ENCODE results near the gene ZDBF2.

ZDBF2 gene

DNA sequence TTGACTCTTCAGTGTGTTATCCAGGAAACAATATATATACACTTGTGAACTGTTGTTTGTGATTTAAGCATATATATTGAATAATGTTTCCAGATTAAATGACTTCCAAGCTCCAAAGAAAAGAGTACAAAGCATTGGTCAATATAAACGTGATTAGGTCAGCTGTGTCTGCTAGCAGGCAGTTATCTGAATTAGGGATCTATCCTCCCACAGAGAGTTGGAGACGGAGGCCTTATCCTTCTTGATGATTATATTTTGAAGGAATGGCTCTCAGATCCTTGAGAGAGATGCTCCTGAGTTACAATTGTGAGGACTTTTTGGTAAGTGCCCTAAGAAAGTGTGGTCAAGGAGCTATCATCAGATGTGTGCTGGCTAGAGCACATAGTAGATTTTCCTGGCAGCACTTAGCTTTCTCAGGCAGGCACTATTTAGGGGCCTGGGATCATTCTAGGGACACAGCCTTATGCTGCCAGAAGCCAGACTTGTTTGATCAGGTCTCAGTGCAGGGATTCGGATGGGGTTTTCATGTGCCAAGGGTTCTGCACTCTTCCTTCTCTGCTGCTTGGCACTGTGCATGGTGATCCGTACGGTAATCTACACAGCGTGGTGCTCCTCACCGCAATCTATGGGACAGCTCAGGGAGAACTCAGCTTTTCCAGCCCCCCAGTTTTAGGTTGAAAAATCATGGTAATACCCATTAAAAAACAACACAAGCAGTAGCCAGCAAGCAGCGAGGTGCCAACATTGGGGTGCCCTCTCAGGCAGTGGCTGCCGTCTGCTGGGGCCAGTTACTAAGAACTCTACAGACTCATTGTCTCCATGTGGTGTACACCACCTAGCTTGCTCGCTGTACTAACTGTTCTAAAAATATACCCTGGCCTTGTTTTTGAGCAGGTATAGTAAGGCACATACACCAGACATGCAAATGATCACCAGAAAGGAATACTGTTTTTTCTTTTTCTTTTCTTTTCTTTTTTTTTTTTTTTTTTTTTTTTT, 8.0 kb upstream of the ZDBF2 start:
- no peaks in the 10 kb centered on the region for H3K9me3 ChIP-seq (ENCODE audit: insufficient read depth, low read length)
- no peak overlapping the region for H2AFZ ChIP-seq (ENCODE audit: low read depth, low read length, severe bottlenecking)
- peak overlapping the region; percentile 54 for H3K4me2 ChIP-seq (ENCODE audit: low read depth, low read length, poor library complexity, severe bottlenecking)
- H3K36me3 ChIP-seq (ENCODE audit: low read length) = no peaks in the 10 kb centered on the region
- no peak overlapping the region for H3K4me3 ChIP-seq (ENCODE audit: insufficient read depth, low read length, poor library complexity, severe bottlenecking)
- no peaks in the 10 kb centered on the region for H3K27me3 ChIP-seq (ENCODE audit: low read length)
- no peak for TF ChIP-seq EZH2phosphoT487 (conservative IDR thresholded peaks at IDR 0.05; ENCODE audit: low read length)
- TF ChIP-seq, protein P1, sequence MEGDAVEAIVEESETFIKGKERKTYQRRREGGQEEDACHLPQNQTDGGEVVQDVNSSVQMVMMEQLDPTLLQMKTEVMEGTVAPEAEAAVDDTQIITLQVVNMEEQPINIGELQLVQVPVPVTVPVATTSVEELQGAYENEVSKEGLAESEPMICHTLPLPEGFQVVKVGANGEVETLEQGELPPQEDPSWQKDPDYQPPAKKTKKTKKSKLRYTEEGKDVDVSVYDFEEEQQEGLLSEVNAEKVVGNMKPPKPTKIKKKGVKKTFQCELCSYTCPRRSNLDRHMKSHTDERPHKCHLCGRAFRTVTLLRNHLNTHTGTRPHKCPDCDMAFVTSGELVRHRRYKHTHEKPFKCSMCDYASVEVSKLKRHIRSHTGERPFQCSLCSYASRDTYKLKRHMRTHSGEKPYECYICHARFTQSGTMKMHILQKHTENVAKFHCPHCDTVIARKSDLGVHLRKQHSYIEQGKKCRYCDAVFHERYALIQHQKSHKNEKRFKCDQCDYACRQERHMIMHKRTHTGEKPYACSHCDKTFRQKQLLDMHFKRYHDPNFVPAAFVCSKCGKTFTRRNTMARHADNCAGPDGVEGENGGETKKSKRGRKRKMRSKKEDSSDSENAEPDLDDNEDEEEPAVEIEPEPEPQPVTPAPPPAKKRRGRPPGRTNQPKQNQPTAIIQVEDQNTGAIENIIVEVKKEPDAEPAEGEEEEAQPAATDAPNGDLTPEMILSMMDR (IDR thresholded peaks at IDR 0.05; ENCODE audit: insufficient read depth, low read length, poor library complexity, severe bottlenecking) = no peak
- H3K79me2 ChIP-seq (ENCODE audit: insufficient read depth, low read length) = peaks cover 46% of the 10 kb centered on the region
- peaks cover 32% of the 10 kb centered on the region for H3F3A ChIP-seq (ENCODE audit: insufficient read depth)
- no peaks in the 10 kb centered on the region for H3K9me2 ChIP-seq (replicated peaks; ENCODE audit: insufficient read depth, low read length)
- H3K27ac ChIP-seq (ENCODE audit: low read depth, low read length) = peak overlapping the region; percentile 96
- peak overlapping the region; percentile 59 for H3K9ac ChIP-seq (ENCODE audit: low read length)
- H4K20me1 ChIP-seq (ENCODE audit: low read depth, low read length) = no peaks in the 10 kb centered on the region

DNA sequence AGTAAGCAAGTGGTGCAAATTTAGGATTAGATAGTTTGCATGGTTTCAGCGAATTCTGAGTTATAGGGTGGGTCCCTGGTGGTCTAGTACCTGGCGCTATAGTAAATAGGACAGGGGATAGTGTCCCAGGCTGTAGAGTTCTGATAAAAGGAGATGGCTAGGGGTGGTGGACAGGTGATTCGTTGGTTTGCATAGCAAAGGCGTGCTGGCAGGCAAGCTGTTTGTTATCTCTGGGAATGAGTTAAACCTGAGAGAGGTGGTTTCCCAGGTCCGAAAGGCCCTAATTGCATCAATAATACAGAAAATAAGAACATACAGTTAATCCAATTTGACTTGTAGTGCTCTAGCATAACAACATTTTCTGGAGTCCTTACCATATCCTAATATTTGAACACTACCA, 6.9 kb upstream of the ZDBF2 start:
- H3K27ac ChIP-seq (ENCODE audit: low read depth, low read length) = peak overlapping the region; percentile 96
- peaks cover 35% of the 10 kb centered on the region for H3K79me2 ChIP-seq (ENCODE audit: insufficient read depth, low read length)
- H3K9me3 ChIP-seq (ENCODE audit: insufficient read depth, low read length) = no peaks in the 10 kb centered on the region
- no peak overlapping the region for H2AFZ ChIP-seq (ENCODE audit: low read depth, low read length, severe bottlenecking)
- peak overlapping the region; percentile 50 for H3K9ac ChIP-seq (ENCODE audit: low read length)
- H3K27me3 ChIP-seq (ENCODE audit: low read length) = no peaks in the 10 kb centered on the region
- H4K20me1 ChIP-seq (ENCODE audit: low read depth, low read length) = no peaks in the 10 kb centered on the region
- TF ChIP-seq, protein P1 (IDR thresholded peaks at IDR 0.05; ENCODE audit: insufficient read depth, low read length, poor library complexity, severe bottlenecking) = no peak
- TF ChIP-seq EZH2phosphoT487 (conservative IDR thresholded peaks at IDR 0.05; ENCODE audit: low read length) = no peak
- peaks cover 32% of the 10 kb centered on the region for H3F3A ChIP-seq (ENCODE audit: insufficient read depth)
- H3K4me3 ChIP-seq (ENCODE audit: insufficient read depth, low read length, poor library complexity, severe bottlenecking) = no peak overlapping the region
- H3K9me2 ChIP-seq (replicated peaks; ENCODE audit: insufficient read depth, low read length) = no peaks in the 10 kb centered on the region
- H3K4me2 ChIP-seq (ENCODE audit: low read depth, low read length, poor library complexity, severe bottlenecking) = peak overlapping the region; percentile 54
- H3K36me3 ChIP-seq (ENCODE audit: low read length) = no peaks in the 10 kb centered on the region

DNA sequence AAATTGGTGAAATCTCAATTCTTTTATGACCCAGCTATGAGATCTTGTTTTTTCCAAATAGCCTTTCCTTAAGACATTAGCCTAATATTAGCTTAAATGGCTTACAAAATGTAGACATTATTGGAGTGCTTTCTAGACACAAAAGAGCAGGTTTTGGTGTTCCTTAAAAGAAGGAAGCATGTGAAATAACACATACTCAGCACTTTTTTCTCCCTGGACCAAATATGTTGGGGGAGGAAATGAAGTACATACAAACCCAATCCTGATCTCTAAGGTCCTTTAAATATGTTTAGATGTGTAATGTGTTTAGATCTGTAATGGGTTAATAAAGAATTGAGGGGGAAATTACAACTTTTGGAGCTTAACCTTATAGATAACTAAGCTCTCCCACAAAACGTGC, 3.4 kb upstream of the ZDBF2 start:
- TF ChIP-seq, protein P1 (IDR thresholded peaks at IDR 0.05; ENCODE audit: insufficient read depth, low read length, poor library complexity, severe bottlenecking) = no peak
- TF ChIP-seq EZH2phosphoT487 (conservative IDR thresholded peaks at IDR 0.05; ENCODE audit: low read length) = no peak
- Histone ChIP-seq H3K9me2 (replicated peaks; ENCODE audit: insufficient read depth, low read length) (no peaks in the 10 kb centered on the region), H3F3A (ENCODE audit: insufficient read depth) (peaks cover 47% of the 10 kb centered on the region), H3K27ac (ENCODE audit: low read depth, low read length) (peak overlapping the region; percentile 46), H4K20me1 (ENCODE audit: low read depth, low read length) (no peaks in the 10 kb centered on the region), H3K9ac (ENCODE audit: low read length) (no peak overlapping the region), H3K9me3 (ENCODE audit: insufficient read depth, low read length) (no peaks in the 10 kb centered on the region), H2AFZ (ENCODE audit: low read depth, low read length, severe bottlenecking) (no peak overlapping the region), H3K36me3 (ENCODE audit: low read length) (no peaks in the 10 kb centered on the region), H3K4me2 (ENCODE audit: low read depth, low read length, poor library complexity, severe bottlenecking) (no peak overlapping the region), H3K79me2 (ENCODE audit: insufficient read depth, low read length) (peaks cover 22% of the 10 kb centered on the region), H3K4me3 (ENCODE audit: insufficient read depth, low read length, poor library complexity, severe bottlenecking) (no peak overlapping the region), H3K27me3 (ENCODE audit: low read length) (no peaks in the 10 kb centered on the region)
